HUES64 (cell line): Measurements from ENCODE around the gene NNT.

Experiments used
- H3K27ac ChIP-seq: 2 replicates; pipeline ENCODE4 v1.7.0; 2013; ENCODE audit warnings: low read depth, low read length, inconsistent platforms
- H3K27me3 ChIP-seq: 2 replicates; pipeline ENCODE4 v1.6.1; 2013; ENCODE audit warnings: mild to moderate bottlenecking, low read length; ENCODE audit not compliant: insufficient read depth
- H3K36me3 ChIP-seq: 2 replicates; pipeline ENCODE4 v1.6.1; 2013; ENCODE audit warnings: mild to moderate bottlenecking, low read length; ENCODE audit not compliant: insufficient read depth
- H3K4me1 ChIP-seq: 2 replicates; pipeline ENCODE4 v1.6.1; 2013; ENCODE audit warnings: mild to moderate bottlenecking, low read length, moderate library complexity; ENCODE audit not compliant: insufficient read depth
- H3K4me3 ChIP-seq: 2 replicates; pipeline ENCODE4 v1.5.1; 2013; ENCODE audit warnings: mild to moderate bottlenecking, low read length, moderate library complexity
- H3K9ac ChIP-seq: 2 replicates; pipeline ENCODE4 v1.6.1; 2013; ENCODE audit warnings: mild to moderate bottlenecking, low read depth, low read length
- H3K9me3 ChIP-seq: 2 replicates; pipeline ENCODE4 v1.6.1; 2013; ENCODE audit warnings: low read depth, low read length; ENCODE audit not compliant: insufficient read depth
- WGBS: fragments of 150-250, 120-280 bp; methylation state at CpG from one replicate; pipeline ENCODE4 v1.1.7; 2013; ENCODE audit warnings: missing lambda C conversion rate; 5-methylcytosine and 5-hydroxymethylcytosine counted together

Gene NNT

GRCh38 chr5:43634621-43635020 lies 31.6 kb downstream of the NNT start:
- H3K4me3 ChIP-seq: no peak overlapping the region

GRCh38 chr5:43635374-43635773 lies 32.4 kb downstream of the NNT start:
- Histone ChIP-seq H3K4me1 (no peaks in the 10 kb centered on the region), H3K27ac (no peak overlapping the region), H3K4me3 (no peak overlapping the region), H3K27me3 (no peaks in the 10 kb centered on the region), H3K9ac (no peak overlapping the region), H3K9me3 (no peaks in the 10 kb centered on the region), H3K36me3 (no peaks in the 10 kb centered on the region)

More at GRCh38 chr5:43634621-43635020, 31.6 kb downstream of the NNT start:
- Histone ChIP-seq H3K27ac (no peak overlapping the region), H3K9ac (no peak overlapping the region), H3K4me1 (no peaks in the 10 kb centered on the region), H3K36me3 (no peaks in the 10 kb centered on the region), H3K27me3 (no peaks in the 10 kb centered on the region), H3K9me3 (no peaks in the 10 kb centered on the region)
- 94% methylated on average over 2 of the region's 2 CpGs for WGBS

GRCh38 chr5:43636076-43636475 lies 33.1 kb downstream of the NNT start:
- Histone ChIP-seq H3K4me1 (no peaks in the 10 kb centered on the region), H3K4me3 (no peak overlapping the region), H3K9ac (no peak overlapping the region), H3K27me3 (no peaks in the 10 kb centered on the region), H3K27ac (no peak overlapping the region), H3K9me3 (no peaks in the 10 kb centered on the region), H3K36me3 (no peaks in the 10 kb centered on the region)
- WGBS: 95% methylated on average over 2 of the region's 2 CpGs

GRCh38 chr5:43637416-43637815 lies 34.4 kb downstream of the NNT start:
- Histone ChIP-seq H3K27ac (no peak overlapping the region), H3K4me1 (no peaks in the 10 kb centered on the region), H3K9me3 (no peaks in the 10 kb centered on the region), H3K4me3 (no peak overlapping the region), H3K27me3 (no peaks in the 10 kb centered on the region), H3K9ac (no peak overlapping the region), H3K36me3 (no peaks in the 10 kb centered on the region)
- 95% methylated on average over 1 of the region's 1 CpG for WGBS

GRCh38 chr5:43638107-43638506 lies 35.1 kb downstream of the NNT start:
- 91% methylated on average over 2 of the region's 2 CpGs for WGBS
- Histone ChIP-seq H3K27ac (no peak overlapping the region), H3K36me3 (no peaks in the 10 kb centered on the region), H3K9ac (no peak overlapping the region), H3K27me3 (no peaks in the 10 kb centered on the region), H3K4me1 (no peaks in the 10 kb centered on the region), H3K4me3 (no peak overlapping the region), H3K9me3 (no peaks in the 10 kb centered on the region)

GRCh38 chr5:43638546-43638945 lies 35.6 kb downstream of the NNT start:
- no peak overlapping the region for H3K9ac ChIP-seq
- H3K36me3 ChIP-seq: no peaks in the 10 kb centered on the region
- no peaks in the 10 kb centered on the region for H3K27me3 ChIP-seq
- H3K9me3 ChIP-seq: no peaks in the 10 kb centered on the region
- no peak overlapping the region for H3K27ac ChIP-seq
- no peak overlapping the region for H3K4me3 ChIP-seq
- no peaks in the 10 kb centered on the region for H3K4me1 ChIP-seq

- H3K4me3 ChIP-seq: no peak overlapping the region
- no peak overlapping the region for H3K9ac ChIP-seq
- WGBS: no CpG with 5 or more reads among the region's 1 CpG
- H3K4me1 ChIP-seq: no peaks in the 10 kb centered on the region
- H3K9me3 ChIP-seq: no peaks in the 10 kb centered on the region
- H3K27ac ChIP-seq: no peak overlapping the region
- H3K36me3 ChIP-seq: no peaks in the 10 kb centered on the region
- no peaks in the 10 kb centered on the region for H3K27me3 ChIP-seq
Measured at GRCh38 chr5:43639566-43639965, 36.6 kb downstream of the NNT start.

- Histone ChIP-seq H3K9me3 (no peaks in the 10 kb centered on the region), H3K36me3 (peaks cover 3% of the 10 kb centered on the region; the same call in 1 of the 2 replicates), H3K27me3 (no peaks in the 10 kb centered on the region), H3K27ac (no peak overlapping the region), H3K4me3 (no peak overlapping the region), H3K9ac (no peak overlapping the region), H3K4me1 (no peaks in the 10 kb centered on the region)
- WGBS: 95% methylated on average over 2 of the region's 2 CpGs
Measured at GRCh38 chr5:43642428-43642827, 39.4 kb downstream of the NNT start.

GRCh38 chr5:43643327-43643726 lies 40.3 kb downstream of the NNT start:
- WGBS: 86% methylated on average over 1 of the region's 1 CpG
- Histone ChIP-seq H3K27ac (no peak overlapping the region), H3K36me3 (peaks cover 3% of the 10 kb centered on the region), H3K27me3 (no peaks in the 10 kb centered on the region), H3K4me3 (no peak overlapping the region), H3K9ac (no peak overlapping the region), H3K4me1 (no peaks in the 10 kb centered on the region), H3K9me3 (no peaks in the 10 kb centered on the region)

- H3K4me1 ChIP-seq: no peaks in the 10 kb centered on the region
- peaks cover 3% of the 10 kb centered on the region for H3K36me3 ChIP-seq
- H3K27ac ChIP-seq: no peak overlapping the region
- H3K9me3 ChIP-seq: no peaks in the 10 kb centered on the region
- no peak overlapping the region for H3K9ac ChIP-seq
- H3K27me3 ChIP-seq: no peaks in the 10 kb centered on the region
- no peak overlapping the region for H3K4me3 ChIP-seq
- 96% methylated on average over 2 of the region's 2 CpGs for WGBS
Measured at GRCh38 chr5:43643750-43644149, 40.8 kb downstream of the NNT start.

GRCh38 chr5:43646992-43647391 lies 44.0 kb downstream of the NNT start:
- no peaks in the 10 kb centered on the region for H3K27me3 ChIP-seq
- H3K9ac ChIP-seq: no peak overlapping the region
- no peak overlapping the region for H3K4me3 ChIP-seq
- no peaks in the 10 kb centered on the region for H3K4me1 ChIP-seq
- 93% methylated on average over 1 of the region's 1 CpG for WGBS
- no peaks in the 10 kb centered on the region for H3K9me3 ChIP-seq
- H3K27ac ChIP-seq: no peak overlapping the region
- peaks cover 18% of the 10 kb centered on the region for H3K36me3 ChIP-seq

GRCh38 chr5:43647789-43648188 lies 44.8 kb downstream of the NNT start:
- Histone ChIP-seq H3K27me3 (no peaks in the 10 kb centered on the region), H3K4me1 (no peaks in the 10 kb centered on the region), H3K4me3 (no peak overlapping the region), H3K9me3 (no peaks in the 10 kb centered on the region), H3K27ac (no peak overlapping the region), H3K36me3 (peaks cover 22% of the 10 kb centered on the region), H3K9ac (no peak overlapping the region)
